Colonic mucosa (tissue), 4 donors: ENCODE data around the gene ARSA. TPM values are rescaled to one million over a fixed set of nuclear protein-coding genes. Genes with fewer than 3 reads are reported as not detected.
"Not testable (repeated sequence)": the region's sequence is repeated elsewhere in the genome, so short reads cannot be mapped to it uniquely, and the experiment has no call there.

Experiments used
- DNase-seq: peaks from one replicate; pipeline ENCODE4 v3.0.0-alpha.2; 2020
- H3K27ac ChIP-seq: fragments of 200-600 bp; one replicate; pipeline ENCODE4 v1.8.0; 2021
- H3K27me3 ChIP-seq: fragments of 200-600 bp; one replicate; pipeline ENCODE4 v1.8.0; 2021
- H3K36me3 ChIP-seq: fragments of 200-600 bp; one replicate; pipeline ENCODE4 v1.8.0; 2021
- H3K4me1 ChIP-seq: fragments of 200-600 bp; one replicate; pipeline ENCODE4 v1.8.0; 2021; ENCODE audit warnings: mild to moderate bottlenecking
- H3K4me3 ChIP-seq: fragments of 200-600 bp; one replicate; pipeline ENCODE4 v1.8.0; 2021
- H3K9ac ChIP-seq, 2 donors: one replicate each; pipeline ENCODE4 v1.7.0; 2013; ENCODE audit warnings: control low read depth in 2 of 2, low read depth in 2 of 2, low read length in 2 of 2
- H3K9me3 ChIP-seq: fragments of 200-600 bp; one replicate; pipeline ENCODE4 v1.8.0; 2021
- CTCF ChIP-seq: fragments of 200-600 bp; IDR thresholded peaks from one replicate; pipeline ENCODE4 v1.8.0; 2022; ENCODE audit warnings: antibody characterized with exemption, mild to moderate bottlenecking
- intact Hi-C: fragments of 100-400 bp; cut with DNase I; formaldehyde crosslinking; loops from one replicate; pipeline ENCODE4 v1.14.1; 2022
- total RNA-seq, 2 donors: library from RNA; stranded (reverse); fragmentation: NEBNext Ultra II Directional in 1 of 2; extraction: Animal tissue kit (Norgen Biotek cat#: 25700) in 1 of 2; gene quantifications; one replicate each; pipeline ENCODE4 v1.2.1, GENCODE V29; 2021
- donor health status: healthy.
- donor health status: DM: no; HTN: no; CAD: no.
- donor health status: DM: no; HTN: no; CAD: no.

Gene ARSA
- total RNA-seq, 2 donors from 2014 or later = 40.6 to 61.0 TPM

- Histone ChIP-seq H3K9ac (no peak overlapping the region), H3K9me3 (no peaks in the 10 kb centered on the region), H3K36me3 (no peaks in the 10 kb centered on the region), H3K4me3 (no peak overlapping the region), H3K4me1 (no peaks in the 10 kb centered on the region), H3K27me3 (peaks cover 2% of the 10 kb centered on the region), H3K27ac (no peak overlapping the region)
- DNase-seq = no peak
- intact Hi-C loops = no loop called here
- no peak for TF ChIP-seq CTCF
Measured at GRCh38 chr22:50608996-50609395, 19.0 kb downstream of the ARSA start.

GRCh38 chr22:50608058-50608840 is 19.7 kb downstream of the ARSA start:
- H3K36me3 ChIP-seq, DNase-seq, H3K9me3 ChIP-seq, H3K4me3 ChIP-seq, H3K4me1 ChIP-seq, H3K9ac ChIP-seq, intact Hi-C loops, H3K27me3 ChIP-seq, H3K27ac ChIP-seq: not testable (repeated sequence)

- Histone ChIP-seq H3K9ac (no peak overlapping the region), H3K27me3 (peaks cover 16% of the 10 kb centered on the region), H3K27ac (no peak overlapping the region), H3K4me1 (no peaks in the 10 kb centered on the region), H3K4me3 (no peak overlapping the region), H3K9me3 (no peaks in the 10 kb centered on the region), H3K36me3 (no peaks in the 10 kb centered on the region)
- no peak for TF ChIP-seq CTCF
- intact Hi-C loops = no loop called here
- no peak for DNase-seq
Measured at GRCh38 chr22:50607659-50608020, 20.3 kb downstream of the ARSA start.

- H3K27me3 ChIP-seq = peaks cover 21% of the 10 kb centered on the region
- H3K36me3 ChIP-seq = no peaks in the 10 kb centered on the region
- no peak overlapping the region for H3K27ac ChIP-seq
- no peak for TF ChIP-seq CTCF
- no peaks in the 10 kb centered on the region for H3K4me1 ChIP-seq
- intact Hi-C loops = no loop called here
- DNase-seq = no peak
- no peak overlapping the region for H3K9ac ChIP-seq
- H3K9me3 ChIP-seq = no peaks in the 10 kb centered on the region
- H3K4me3 ChIP-seq = no peak overlapping the region
Measured at GRCh38 chr22:50606946-50607658, 20.9 kb downstream of the ARSA start.

GRCh38 chr22:50606165-50606945 is 21.6 kb downstream of the ARSA start:
- H3K4me3 ChIP-seq = no peak overlapping the region
- no peaks in the 10 kb centered on the region for H3K9me3 ChIP-seq
- TF ChIP-seq CTCF = no peak
- no peaks in the 10 kb centered on the region for H3K4me1 ChIP-seq
- H3K36me3 ChIP-seq = no peaks in the 10 kb centered on the region
- no peak overlapping the region for H3K9ac ChIP-seq
- no peak for DNase-seq
- H3K27me3 ChIP-seq = peaks cover 27% of the 10 kb centered on the region
- intact Hi-C loops = no loop called here
- H3K27ac ChIP-seq = no peak overlapping the region
